Body of pancreas (tissue), 4 donors: ENCODE measurements around the gene KDM2B. TPM values are rescaled to one million over a fixed set of nuclear protein-coding genes. Genes with fewer than 3 reads are reported as not detected.
"Not testable (repeated sequence)": the region's sequence is repeated elsewhere in the genome, so short reads cannot be mapped to it uniquely, and the experiment has no call there.

Experiments
- ATAC-seq: fragments of 150-250 bp; one replicate; pipeline ENCODE4 v1.9.1; 2016
- DNase-seq, 4 donors: peaks; one replicate each; pipeline ENCODE4 v3.0.0-alpha.2; 2019
- H3K27ac ChIP-seq, 4 donors: fragments of 200-600 bp; sonication (generic); 1 replicate in 3 of 4; 2 replicates in 1 of 4; pipeline versions ENCODE4 v1.5.1 to v1.6.1; 2016 to 2019; ENCODE audit warnings: mild to moderate bottlenecking in 1 of 4, mixed read lengths in 1 of 4, moderate library complexity in 1 of 4
- H3K27me3 ChIP-seq, 2 donors: fragments of 200-600 bp; sonication (generic); one replicate each; pipeline ENCODE4 v1.6.0; 2016; ENCODE audit warnings: mild to moderate bottlenecking in 1 of 2
- H3K36me3 ChIP-seq, 2 donors: fragments of 200-600 bp; sonication (generic); replicated peaks in 1 of 2; 2 replicates each; pipeline ENCODE4 v1.5.1; 2016; ENCODE audit warnings: low read depth in 2 of 2; ENCODE audit not compliant: insufficient read depth in 1 of 2
- H3K4me1 ChIP-seq: fragments of 200-600 bp; sonication (generic); one replicate; pipeline ENCODE4 v1.6.0; 2016
- H3K4me3 ChIP-seq, 2 donors: fragments of 200-600 bp; sonication (generic); 1 replicate in 1 of 2; 2 replicates in 1 of 2; pipeline ENCODE4 v1.5.1; 2016 to 2019
- H3K9me3 ChIP-seq, 3 donors: fragments of 200-600 bp; sonication (generic); 1 replicate in 2 of 3; 2 replicates in 1 of 3; pipeline ENCODE4 v1.5.1; 2016
- CTCF ChIP-seq, 7 experiments: fragments of 450-650 bp in 4 of 7; fragments of 200-600 bp in 3 of 7; sonication (generic) in 3 of 7; IDR thresholded peaks; one replicate each; pipeline ENCODE4 v1.5.1; 2016 to 2019; ENCODE audit warnings: antibody characterized with exemption in 7 of 7
- POLR2A ChIP-seq, 3 donors: fragments of 450-650 bp; IDR thresholded peaks; one replicate each; pipeline ENCODE4 v1.6.1; 2016; ENCODE audit warnings: antibody characterized with exemption in 3 of 3, mild to moderate bottlenecking in 2 of 3
- WGBS, 2 donors: methylation state at CpG; one replicate each; pipeline ENCODE4 v1.1.5; 2017; 5-methylcytosine and 5-hydroxymethylcytosine counted together
- intact Hi-C: fragments of 100-400 bp; cut with DNase I; formaldehyde crosslinking; loops from one replicate; pipeline ENCODE4 v1.15.1; 2023
- microRNA-seq, 2 donors: library from miRNA; unstranded; fragments of <30 nt; microRNA quantifications; one replicate each; pipeline ENCODE4, GENCODE V29; 2016; ENCODE audit warnings: borderline number of aligned reads in 2 of 2, borderline replicate concordance in 2 of 2
- small RNA-seq: library from RNA; depleted of rRNA; stranded (forward); fragments of <200 nt; gene quantifications from one replicate; pipeline ENCODE3, GENCODE V24; 2016
- total RNA-seq, 2 donors: library from RNA; depleted of rRNA; stranded (reverse); fragments of >200 nt; gene quantifications; one replicate each; pipeline ENCODE4 v1.1.0, GENCODE V29; 2016

Gene KDM2B
- total RNA-seq, 2 donors from 2014 or later: 17.8 to 26.5 TPM

- ATAC-seq (no peak), DNase-seq (no peak)
- WGBS, 2 donors: 62 to 80% methylated on average over 5 of the region's 5 CpGs
- intact Hi-C loops: no loop called here
- TF ChIP-seq POLR2A (IDR thresholded peaks at IDR 0.05) (no peak), CTCF (IDR thresholded peaks at IDR 0.05) (no peak)
- no peak overlapping the region for H3K27ac ChIP-seq
- no peaks in the 10 kb centered on the region for H3K27me3 ChIP-seq
- no peaks in the 10 kb centered on the region for H3K4me1 ChIP-seq
- H3K4me3 ChIP-seq: no peak overlapping the region
- H3K9me3 ChIP-seq: no peaks in the 10 kb centered on the region
- no peaks in the 10 kb centered on the region for H3K36me3 ChIP-seq
Measured at GRCh38 chr12:121388421-121388981, 192.3 kb downstream of the KDM2B start.

GRCh38 chr12:121384891-121385290 lies 195.9 kb downstream of the KDM2B start:
- 60 to 63% methylated on average over 6 of the region's 6 CpGs for WGBS, 2 donors
- H3K4me3 ChIP-seq, DNase-seq, ATAC-seq, H3K4me1 ChIP-seq, H3K36me3 ChIP-seq, H3K27me3 ChIP-seq, H3K27ac ChIP-seq, H3K9me3 ChIP-seq, intact Hi-C loops: not testable (repeated sequence)

- 81 to 83% methylated on average over 8 to 9 of the region's 9 CpGs for WGBS, 2 donors
- Histone ChIP-seq H3K9me3 (no peaks in the 10 kb centered on the region), H3K4me3 (no peak overlapping the region), H3K27ac (no peak overlapping the region), H3K27me3 (no peaks in the 10 kb centered on the region), H3K36me3 (no peaks in the 10 kb centered on the region), H3K4me1 (no peaks in the 10 kb centered on the region)
- intact Hi-C loops: no loop called here
- TF ChIP-seq CTCF (IDR thresholded peaks at IDR 0.05): no peak
- no peak for TF ChIP-seq POLR2A (IDR thresholded peaks at IDR 0.05)
- ATAC-seq: no peak
- DNase-seq: no peak
Measured at GRCh38 chr12:121383601-121384021, 197.2 kb downstream of the KDM2B start.

- peaks cover 15% of the 10 kb centered on the region for H3K4me1 ChIP-seq
- H3K27me3 ChIP-seq: no peaks in the 10 kb centered on the region
- TF ChIP-seq CTCF (IDR thresholded peaks at IDR 0.05) (no peak), POLR2A (IDR thresholded peaks at IDR 0.05) (no peak)
- DNase-seq (no peak), ATAC-seq (no peak)
- no peaks in the 10 kb centered on the region for H3K9me3 ChIP-seq
- no peak overlapping the region for H3K27ac ChIP-seq
- whole genome bisulfite sequencing, 2 donors: 85 to 88% methylated on average over 10 of the region's 10 CpGs
- no peaks in the 10 kb centered on the region for H3K36me3 ChIP-seq
- intact Hi-C loops: no loop called here
- H3K4me3 ChIP-seq: no peak overlapping the region
Measured at GRCh38 chr12:121379945-121380344, 200.9 kb downstream of the KDM2B start.

Small RNA genes lying within 50 kb of the gene (microRNA-seq; reads per million reads assigned to microRNA genes)
- gene MIR7107: 0 reads per million in 2 donors

Small RNA genes lying within 50 kb of the gene (small RNA-seq; reads per million reads assigned to genes)
- gene RNU6-1004P: not detected

Other genes starting within 250 kb of the KDM2B start
- 100 to 1,000 TPM; 111 to 135 TPM for gene ANAPC5, start 228.6 kb downstream of the KDM2B start, total RNA-seq
- gene RNF34, start 180.9 kb downstream of the KDM2B start, total RNA-seq: 10 to 100 TPM; 25.9 to 35.3 TPM
- 1 to 10 TPM in 1 of 2 donors, under 1 TPM in 1; 0.66 to 3.9 TPM for gene ORAI1, start 45.5 kb upstream of the KDM2B start, total RNA-seq
- gene MORN3, start 88.6 kb upstream of the KDM2B start, total RNA-seq: not detected
- gene TMEM120B, start 131.7 kb upstream of the KDM2B start, total RNA-seq: 10 to 100 TPM; 13.2 to 14.2 TPM
- 10 to 100 TPM in 1 of 2 donors, 1 to 10 TPM in 1; 9.9 to 10.2 TPM for gene RHOF, start 212.7 kb upstream of the KDM2B start, total RNA-seq
- 10 to 100 TPM in 1 of 2 donors, 1 to 10 TPM in 1; 9.1 to 15.8 TPM for gene SETD1B, start 223.0 kb upstream of the KDM2B start, total RNA-seq